Effector memory CD8-positive, alpha-beta T cell (primary cell): Measurements from ENCODE around the gene ZNF581.
A peak's percentile ranks its signal among the peaks of the same experiment; 100 is the strongest.

ENCODE experiments used
- ATAC-seq: fragments of 150-1000 bp; cut with Tn5 transposase; replicated peaks from 2 replicates; pipeline ENCODE4 v1.10.0; 2021; ENCODE audit warnings: mild to moderate bottlenecking, moderate library complexity
- DNase-seq, 3 experiments: peaks; one replicate each; pipeline ENCODE4 v3.0.0; 2021
- H3K27ac Mint-ChIP-seq, 2 donors: one replicate each; pipeline ENCODE4 v1.8.0; 2022; ENCODE audit warnings: mild to moderate bottlenecking in 2 of 2, mixed read lengths in 2 of 2, moderate library complexity in 2 of 2
- H3K27me3 Mint-ChIP-seq, 2 donors: one replicate each; pipeline ENCODE4 v1.8.0; 2022; ENCODE audit warnings: mixed read lengths in 2 of 2
- H3K36me3 Mint-ChIP-seq: one replicate; pipeline ENCODE4 v1.8.0; 2022; ENCODE audit warnings: mild to moderate bottlenecking, moderate library complexity, mixed read lengths; ENCODE audit not compliant: insufficient read depth
- H3K4me1 Mint-ChIP-seq, 2 donors: one replicate each; pipeline ENCODE4 v1.8.0; 2022; ENCODE audit warnings: low read depth in 2 of 2, mixed read lengths in 2 of 2
- H3K4me3 Mint-ChIP-seq, 2 donors: one replicate each; pipeline ENCODE4 v1.8.0; 2022; ENCODE audit warnings: mild to moderate bottlenecking in 2 of 2, mixed read lengths in 2 of 2, moderate library complexity in 2 of 2
- H3K9me3 Mint-ChIP-seq, 2 donors: one replicate each; pipeline ENCODE4 v1.8.0; 2022; ENCODE audit warnings: mixed read lengths in 2 of 2

Gene ZNF581

GRCh38 chr19:55624109-55625003, 19.1 kb upstream of the ZNF581 start, which contains the start of gene ZNF784:
Gene ZNF784, minus strand, starts transcription at chr19:55624566. Its CDS starts 5 bp downstream, at chr19:55624561.
- H3K4me3 Mint-ChIP-seq: peak within 1 kb of the TSS; percentile 85

GRCh38 chr19:55625004-55625326, 18.5 kb upstream of the ZNF581 start:
- no peaks in the 10 kb centered on the region for H3K9me3 Mint-ChIP-seq
- peak overlapping the region; percentile 85 for H3K4me3 Mint-ChIP-seq
- no peak for DNase-seq
- no peak for ATAC-seq
- H3K4me1 Mint-ChIP-seq: peaks cover 22 to 35% of the 10 kb centered on the region in 2 donors
- H3K27ac Mint-ChIP-seq: peak overlapping the region; percentile 94 to 96
- H3K27me3 Mint-ChIP-seq: no peaks in the 10 kb centered on the region
- H3K36me3 Mint-ChIP-seq: peaks cover 21% of the 10 kb centered on the region

More at GRCh38 chr19:55624109-55625003, 19.1 kb upstream of the ZNF581 start, which contains the start of gene ZNF784:
- DNase-seq (peak; percentile 92 to 94 (median 93)), ATAC-seq (peak; percentile 65)
- Mint-ChIP-seq H3K4me1 (peaks cover 22 to 35% of the 10 kb centered on the region in 2 donors), H3K9me3 (no peaks in the 10 kb centered on the region), H3K36me3 (peaks cover 21% of the 10 kb centered on the region), H3K27me3 (no peaks in the 10 kb centered on the region), H3K27ac (peak within 1 kb of the TSS; percentile 94 to 96)

- no peaks in the 10 kb centered on the region for H3K9me3 Mint-ChIP-seq
- no peaks in the 10 kb centered on the region for H3K27me3 Mint-ChIP-seq
- H3K4me3 Mint-ChIP-seq: peak overlapping the region; percentile 69 to 73
- peaks cover 18 to 33% of the 10 kb centered on the region in 2 donors for H3K4me1 Mint-ChIP-seq
- peak; percentile 74 for ATAC-seq
- H3K36me3 Mint-ChIP-seq: peaks cover 22% of the 10 kb centered on the region
- H3K27ac Mint-ChIP-seq: peak overlapping the region; percentile 58 to 85
- DNase-seq: peak; percentile 47 to 53 (median 53)
Measured at GRCh38 chr19:55626350-55626749, 17.1 kb upstream of the ZNF581 start.

GRCh38 chr19:55632463-55632834, 11.0 kb upstream of the ZNF581 start:
- Mint-ChIP-seq H3K9me3 (no peaks in the 10 kb centered on the region), H3K27ac (peak overlapping the region; percentile 16 to 21), H3K27me3 (no peaks in the 10 kb centered on the region), H3K4me3 (peak overlapping the region in 1 of 2 donors; percentile 1), H3K36me3 (peaks cover 41% of the 10 kb centered on the region), H3K4me1 (peaks cover 38 to 43% of the 10 kb centered on the region in 2 donors)
- DNase-seq (peak; percentile 91 to 95 (median 93)), ATAC-seq (peak; percentile 55)

- peaks cover 45 to 51% of the 10 kb centered on the region in 2 donors for H3K4me1 Mint-ChIP-seq
- H3K27ac Mint-ChIP-seq: peak overlapping the region; percentile 100
- no peaks in the 10 kb centered on the region for H3K9me3 Mint-ChIP-seq
- ATAC-seq (no peak), DNase-seq (no peak)
- H3K27me3 Mint-ChIP-seq: no peaks in the 10 kb centered on the region
- peak overlapping the region in 1 of 2 donors; percentile 99 for H3K4me3 Mint-ChIP-seq
- H3K36me3 Mint-ChIP-seq: peaks cover 45% of the 10 kb centered on the region
Measured at GRCh38 chr19:55633861-55634260, 9.6 kb upstream of the ZNF581 start.

- H3K4me1 Mint-ChIP-seq: peaks cover 49 to 58% of the 10 kb centered on the region in 2 donors
- no peaks in the 10 kb centered on the region for H3K27me3 Mint-ChIP-seq
- peaks cover 0 to 2% of the 10 kb centered on the region in 2 donors for H3K9me3 Mint-ChIP-seq
- DNase-seq: no peak
- ATAC-seq: no peak
- H3K4me3 Mint-ChIP-seq: peak overlapping the region; percentile 97 to 99
- peak overlapping the region; percentile 100 for H3K27ac Mint-ChIP-seq
- H3K36me3 Mint-ChIP-seq: peaks cover 54% of the 10 kb centered on the region
Measured at GRCh38 chr19:55635334-55635717, 8.1 kb upstream of the ZNF581 start.

GRCh38 chr19:55635856-55636440, 7.5 kb upstream of the ZNF581 start:
- DNase-seq (no peak), ATAC-seq (no peak)
- peak overlapping the region; percentile 97 to 99 for H3K4me3 Mint-ChIP-seq
- H3K27ac Mint-ChIP-seq: peak overlapping the region; percentile 100
- peaks cover 58% of the 10 kb centered on the region for H3K36me3 Mint-ChIP-seq
- peaks cover 52 to 61% of the 10 kb centered on the region in 2 donors for H3K4me1 Mint-ChIP-seq
- peaks cover 0 to 2% of the 10 kb centered on the region in 2 donors for H3K9me3 Mint-ChIP-seq
- no peaks in the 10 kb centered on the region for H3K27me3 Mint-ChIP-seq

GRCh38 chr19:55636723-55637122, 6.7 kb upstream of the ZNF581 start:
- Mint-ChIP-seq H3K4me3 (peak overlapping the region; percentile 97 to 99), H3K27ac (peak overlapping the region; percentile 100), H3K4me1 (peaks cover 53 to 63% of the 10 kb centered on the region in 2 donors), H3K27me3 (no peaks in the 10 kb centered on the region), H3K9me3 (peaks cover 0 to 2% of the 10 kb centered on the region in 2 donors), H3K36me3 (peaks cover 53% of the 10 kb centered on the region)
- no peak for DNase-seq
- no peak for ATAC-seq

GRCh38 chr19:55637534-55637933, 5.9 kb upstream of the ZNF581 start:
- ATAC-seq (no peak), DNase-seq (no peak)
- Mint-ChIP-seq H3K36me3 (peaks cover 47% of the 10 kb centered on the region), H3K9me3 (peaks cover 0 to 2% of the 10 kb centered on the region in 2 donors), H3K27me3 (no peaks in the 10 kb centered on the region), H3K4me1 (peaks cover 52 to 62% of the 10 kb centered on the region in 2 donors), H3K4me3 (peak overlapping the region in 1 of 2 donors; percentile 41), H3K27ac (peak overlapping the region; percentile 65 to 100)

- ATAC-seq: peak; percentile 18
Measured at GRCh38 chr19:55638864-55639359, 4.5 kb upstream of the ZNF581 start.

GRCh38 chr19:55640043-55640576, 3.3 kb upstream of the ZNF581 start:
- H3K36me3 Mint-ChIP-seq: peaks cover 46% of the 10 kb centered on the region

More at GRCh38 chr19:55638864-55639359, 4.5 kb upstream of the ZNF581 start:
- Mint-ChIP-seq H3K9me3 (peaks cover 0 to 2% of the 10 kb centered on the region in 2 donors), H3K27ac (peak overlapping the region in 1 of 2 donors; percentile 100), H3K4me3 (peak overlapping the region; percentile 47 to 50), H3K36me3 (peaks cover 56% of the 10 kb centered on the region), H3K4me1 (peaks cover 61 to 67% of the 10 kb centered on the region in 2 donors), H3K27me3 (no peaks in the 10 kb centered on the region)
- DNase-seq: peak; percentile 54 to 62 (median 55)

GRCh38 chr19:55640577-55641425, 2.6 kb upstream of the ZNF581 start, which contains the start of gene ZNF580:
Gene ZNF580, plus strand, starts transcription at chr19:55641002. Its CDS starts 1,507 bp downstream, at chr19:55642509.
- Mint-ChIP-seq H3K36me3 (peaks cover 41% of the 10 kb centered on the region), H3K9me3 (peaks cover 0 to 2% of the 10 kb centered on the region in 2 donors), H3K4me1 (peaks cover 56 to 62% of the 10 kb centered on the region in 2 donors), H3K27me3 (no peaks in the 10 kb centered on the region), H3K4me3 (peak within 1 kb of the TSS; percentile 84 to 93), H3K27ac (peak within 1 kb of the TSS; percentile 83 to 87)
- DNase-seq (peak in 2 of 3 experiments; percentile 34 to 38), ATAC-seq (peak; percentile 18)

More at GRCh38 chr19:55640043-55640576, 3.3 kb upstream of the ZNF581 start:
- Mint-ChIP-seq H3K27ac (peak overlapping the region; percentile 79), H3K4me3 (peak overlapping the region; percentile 69 to 76), H3K9me3 (peaks cover 0 to 2% of the 10 kb centered on the region in 2 donors), H3K27me3 (no peaks in the 10 kb centered on the region), H3K4me1 (peaks cover 62 to 67% of the 10 kb centered on the region in 2 donors)
- peak; percentile 54 for ATAC-seq
- DNase-seq: peak; percentile 60 to 73 (median 66)
